K562 (cell line): ENCODE data around the gene MYO1B. TPM values are rescaled to one million over a fixed set of nuclear protein-coding genes. Genes with fewer than 3 reads are reported as not detected.

ENCODE experiments used
- ATAC-seq: fragments of 200-7000 bp; cut with Tn5 transposase; 3 replicates; pipeline ENCODE4 v1.9.1; 2020; ENCODE audit warnings: moderate library complexity
- BruUV-seq: library from RNA; stranded (reverse); fragments of 400-500 nt; replicated peaks from 2 replicates; lab custom pipeline; 2021; lab: Mats Ljungman, UMichigan
- CTCF ChIA-PET: fragments of 300-600 bp; formaldehyde crosslinking; extraction: SDS; loops from one replicate; lab custom pipeline; 2021; ENCODE audit warnings: low intra/inter-chr PET ratio; lab: Yijun Ruan, JAX
- POLR2A ChIA-PET: fragments of 300-600, 350-650 bp; sonication (Branson Sonifier 250); formaldehyde crosslinking; extraction: SDS; loops from one replicate; lab custom pipeline; 2021; ENCODE audit warnings: antibody characterized with exemption, inconsistent platforms; lab: Yijun Ruan, JAX
- DNase-seq, 4 experiments: peaks; one replicate each; pipeline versions ENCODE4 v3.0.0 to v3.0.0-alpha.2; 2011 to 2018; ENCODE audit warnings: low spot score in 3 of 4, mixed read lengths in 3 of 4; ENCODE audit errors: extremely low read depth in 1 of 4
- FAIRE-seq: peaks from 2 replicates; lab custom pipeline; 2011; peaks lifted over from hg19 to GRCh38; lab: Jason Lieb, UNC
- H2AFZ ChIP-seq: 2 replicates; pipeline ENCODE4 v1.6.0; 2011; ENCODE audit warnings: low read depth, low read length, control low read depth, inconsistent platforms
- H3K27ac ChIP-seq: fragments of 200-600 bp; 3 replicates; pipeline ENCODE4 v1.8.0; 2011; ENCODE audit warnings: low read depth, mild to moderate bottlenecking, control low read depth, inconsistent platforms, low read length, moderate library complexity, mixed read lengths; ENCODE audit errors: extremely low read depth
- H3K27me3 ChIP-seq, 2 experiments: fragments of 300-600 bp in 1 of 2; 2 replicates in 1 of 2; 3 replicates in 1 of 2; pipeline versions ENCODE4 v1.6.0 to v1.8.0; 2011; ENCODE audit warnings: inconsistent platforms in 2 of 2, low read length in 2 of 2, mild to moderate bottlenecking in 1 of 2, mixed read lengths in 1 of 2, moderate library complexity in 1 of 2; ENCODE audit not compliant: control insufficient read depth in 2 of 2, insufficient read depth in 2 of 2
- H3K36me3 ChIP-seq: fragments of 300-600 bp; 3 replicates; pipeline ENCODE4 v1.8.0; 2011; ENCODE audit warnings: mild to moderate bottlenecking, low read length, inconsistent platforms; ENCODE audit not compliant: control insufficient read depth, insufficient read depth
- H3K4me1 ChIP-seq, 2 experiments: fragments of 200-600 bp in 1 of 2; replicated peaks in 1 of 2; 2 replicates in 1 of 2; 3 replicates in 1 of 2; pipeline versions ENCODE4 v1.5.1 to v1.8.0; 2011; ENCODE audit warnings: inconsistent platforms in 2 of 2, low read length in 2 of 2, mild to moderate bottlenecking in 1 of 2, mixed read lengths in 1 of 2, moderate library complexity in 1 of 2; ENCODE audit not compliant: control insufficient read depth in 2 of 2, insufficient read depth in 2 of 2
- H3K4me2 ChIP-seq: 2 replicates; pipeline ENCODE4 v1.6.1; 2011; ENCODE audit warnings: low read length, control low read depth, inconsistent platforms, mixed read lengths; ENCODE audit not compliant: insufficient read depth
- H3K4me3 ChIP-seq: fragments of 200-600 bp; sonication (generic), shearing (Covaris generic); 2 replicates; pipeline ENCODE4 v1.5.1; 2016; ENCODE audit warnings: control low read depth, inconsistent platforms
- H3K79me2 ChIP-seq: fragments of 200-600 bp; 3 replicates; pipeline ENCODE4 v1.8.0; 2011; ENCODE audit warnings: low read length, inconsistent platforms; ENCODE audit not compliant: control insufficient read depth, insufficient read depth
- H3K9ac ChIP-seq, 2 experiments: 2 replicates each; pipeline versions ENCODE4 v1.6.0 to v1.6.1; 2011; ENCODE audit warnings: low read depth in 2 of 2, low read length in 2 of 2, control low read depth in 1 of 2, inconsistent platforms in 1 of 2, mild to moderate bottlenecking in 1 of 2, mixed read lengths in 1 of 2; ENCODE audit not compliant: insufficient read depth in 1 of 2
- H3K9me1 ChIP-seq: one replicate; pipeline ENCODE4 v1.6.0; 2011; ENCODE audit warnings: inconsistent platforms, mild to moderate bottlenecking, low read length, moderate library complexity; ENCODE audit not compliant: control insufficient read depth, insufficient read depth
- H3K9me3 ChIP-seq: replicated peaks from 2 replicates; pipeline ENCODE4 v1.5.1; 2011; ENCODE audit warnings: low read depth, low read length, inconsistent platforms; ENCODE audit not compliant: control insufficient read depth, insufficient read depth
- H4K20me1 ChIP-seq: replicated peaks from 2 replicates; pipeline ENCODE4 v1.6.1; 2011; ENCODE audit warnings: low read length, inconsistent platforms, mixed read lengths; ENCODE audit not compliant: control insufficient read depth, insufficient read depth
- DMBX1 ChIP-seq: fragments of 250-450 bp; sonication (Bioruptor Pico); IDR thresholded peaks from 2 replicates; pipeline ENCODE4 v1.8.0; 2022; ENCODE audit warnings: inconsistent platforms, mild to moderate bottlenecking, moderate library complexity, borderline replicate concordance
- GTF2B ChIP-seq: IDR thresholded peaks from 2 replicates; pipeline ENCODE4 v1.6.1; 2011; ENCODE audit not compliant: insufficient read length; ENCODE audit errors: extremely low read depth
- IFI16 ChIP-seq: fragments of 250-450 bp; sonication (Bioruptor Pico); IDR thresholded peaks from 2 replicates; pipeline ENCODE4 v2.1.2; 2022; ENCODE audit warnings: mild to moderate bottlenecking, inconsistent platforms
- MAFK ChIP-seq: IDR thresholded peaks from 2 replicates; pipeline ENCODE4 v1.6.1; 2011; ENCODE audit warnings: low read length, improper control_type of control experiment
- NBN ChIP-seq: fragments of 450-650 bp; IDR thresholded peaks from 2 replicates; pipeline ENCODE4 v1.6.1; 2016; ENCODE audit warnings: low read depth, mild to moderate bottlenecking
- PHB ChIP-seq: fragments of 250-450 bp; sonication (Bioruptor Pico); IDR thresholded peaks from 2 replicates; pipeline ENCODE4 v1.5.0; 2021
- PRDM10 ChIP-seq: fragments of 450-650 bp; IDR thresholded peaks from 2 replicates; pipeline ENCODE4 v1.6.1; 2018; ENCODE audit not compliant: partially characterized antibody
- RNF2 ChIP-seq: sonication (generic); IDR thresholded peaks from 2 replicates; pipeline ENCODE4 v1.6.1; 2016
- SMAD3 ChIP-seq: fragments of 450-650 bp; formaldehyde crosslinking; conservative IDR thresholded peaks from 2 replicates; pipeline ENCODE4 v1.4.0; 2020; ENCODE audit warnings: mild to moderate bottlenecking
- THRAP3 ChIP-seq: fragments of 450-650 bp; IDR thresholded peaks from 2 replicates; pipeline ENCODE4 v1.6.1; 2016; ENCODE audit warnings: mild to moderate bottlenecking, inconsistent platforms, borderline replicate concordance
- ZKSCAN1 ChIP-seq: fragments of 150-350 bp; IDR thresholded peaks from 2 replicates; pipeline ENCODE4 v1.6.1; 2016; ENCODE audit warnings: low read depth, low read length
- WGBS: fragments of 100-300 bp; shearing (Covaris generic); methylation state at CpG from one replicate; pipeline ENCODE4 v1.1.6; 2016; ENCODE audit warnings: low coverage, mixed read lengths; ENCODE audit not compliant: insufficient coverage; ENCODE audit errors: missing lambda C conversion rate; 5-methylcytosine and 5-hydroxymethylcytosine counted together
- in situ Hi-C: fragments of 300-500 bp; cut with MboI; formaldehyde crosslinking; loops from 4 replicates; pipeline ENCODE4 v1.15.0; 2018; ENCODE audit warnings: inconsistent platforms, mixed read lengths
- intact Hi-C: fragments of 100-400 bp; cut with micrococcal nuclease; formaldehyde crosslinking; loops from 2 replicates; pipeline ENCODE4 v1.14.2; 2022
- polyA plus RNA-seq, 8 experiments: library from polyadenylated mRNA; depleted of rRNA in 4 of 8; stranded (reverse) in 5 of 8; unstranded in 3 of 8; fragments of >200 nt; fragmentation: Nextera tagmentation in 2 of 8; fragmentation: Illumina TruSeq in 1 of 8; extraction: Ambion mirVana in 2 of 8; extraction: Trizol in 1 of 8; gene quantifications; 2 replicates each; pipeline versions ENCODE4 v1.2.1 to v1.2.3, GENCODE V29; 2011 to 2014; ENCODE audit warnings: inconsistent platforms in 1 of 8, missing spikeins in 1 of 8
- total RNA-seq, 7 experiments: library from RNA; depleted of rRNA in 6 of 7; stranded (reverse); fragments of >200 nt in 6 of 7; fragmentation: Illumina TruSeq in 2 of 7; extraction: Trizol in 2 of 7; gene quantifications; 2 replicates each; pipeline versions ENCODE4 v1.2.1 to v1.2.3, GENCODE V29; 2011 to 2021; ENCODE audit warnings: low replicate concordance in 1 of 7

MYO1B gene
- total and polyA plus RNA-seq, 9 of the 15 experiments (the other 6 are each of a cell fraction or from before 2014, with no cell fraction given): 0.04 to 0.33 (median 0.20) TPM; not detected in 5

- WGBS: 0% methylated on average over 5 of the region's 5 CpGs
These were observed 221.9 kb downstream of the MYO1B start for GRCh38 chr2:191467113-191467512.

More at GRCh38 chr2:191467113-191467512, 221.9 kb downstream of the MYO1B start:
- in situ Hi-C loops (no loop called here), intact Hi-C loops (no loop called here)
- Histone ChIP-seq H3K27ac (no peak overlapping the region), H3K4me3 (no peak overlapping the region), H4K20me1 (no peaks in the 10 kb centered on the region), H3K27me3 (peaks cover 0 to 5% of the 10 kb centered on the region in 2 experiments; a peak in 2 of 5 replicates), H3K9me1 (no peaks in the 10 kb centered on the region), H3K79me2 (no peaks in the 10 kb centered on the region), H2AFZ (no peak overlapping the region), H3K4me2 (no peak overlapping the region), H3K4me1 (no peaks in the 10 kb centered on the region), H3K36me3 (no peaks in the 10 kb centered on the region), H3K9me3 (no peaks in the 10 kb centered on the region), H3K9ac (no peak overlapping the region)
- ChIA-PET CTCF (no interaction called here), POLR2A (no interaction called here)
- FAIRE-seq (no peak), ATAC-seq (no peak), DNase-seq (no peak)
- no TSS peak for BruUV-seq
- no peak for TF ChIP-seq PRDM10
- no peak for TF ChIP-seq RNF2
- TF ChIP-seq MAFK: no peak
- TF ChIP-seq ZKSCAN1: no peak
- TF ChIP-seq DMBX1 (CRISPR knock-in tag): no peak
- no peak for TF ChIP-seq PHB (CRISPR knock-in tag)
- no peak for TF ChIP-seq THRAP3
- TF ChIP-seq SMAD3 (CRISPR knock-in tag): no peak
- TF ChIP-seq NBN: no peak
- TF ChIP-seq IFI16 (CRISPR knock-in tag): no peak
- no peak for TF ChIP-seq GTF2B
